ENCODE data around the gene BEST4. TPM values are rescaled to one million over a fixed set of nuclear protein-coding genes. Genes with fewer than 3 reads are reported as not detected.
"Not testable (repeated sequence)": the region's sequence is repeated elsewhere in the genome, so short reads cannot be mapped to it uniquely, and the experiment has no call there.

The BEST4 gene
- total RNA-seq, 2 donors from 2014 or later: 4.1 TPM; not detected in 1

GRCh38 chr1:44817771-44818495, 30.0 kb upstream of the BEST4 start:
- H3K4me1 ChIP-seq (ENCODE audit: control insufficient read depth in 1 of 2, low read depth in 2 of 2): peaks cover 3 to 36% of the 10 kb centered on the region in 2 donors
- H3K9me3 ChIP-seq: no peaks in the 10 kb centered on the region
- H3K27ac ChIP-seq: peak overlapping the region; percentile 91 to 97
- DNase-seq (ENCODE audit: low spot score) (no peak), ATAC-seq (ENCODE audit: insufficient number of reproducible peaks, low FRiP score, low read depth) (no peak)
- no peak overlapping the region for H3K4me3 ChIP-seq
- H3K27me3 ChIP-seq (replicated peaks; ENCODE audit: insufficient read depth): no peaks in the 10 kb centered on the region
- H3K36me3 ChIP-seq: peaks cover 8% of the 10 kb centered on the region
- no peak for TF ChIP-seq CTCF (IDR thresholded peaks at IDR 0.05)

- no peak for DNase-seq (ENCODE audit: low spot score)
- no peak for TF ChIP-seq CTCF (IDR thresholded peaks at IDR 0.05)
- Histone ChIP-seq H3K27ac (no peak overlapping the region), H3K36me3 (peaks cover 8% of the 10 kb centered on the region), H3K9me3 (no peaks in the 10 kb centered on the region), H3K4me3 (no peak overlapping the region), H3K27me3 (replicated peaks; ENCODE audit: insufficient read depth) (no peaks in the 10 kb centered on the region), H3K4me1 (ENCODE audit: control insufficient read depth in 1 of 2, low read depth in 2 of 2) (peaks cover 3 to 43% of the 10 kb centered on the region in 2 donors)
- ATAC-seq (ENCODE audit: insufficient number of reproducible peaks, low FRiP score, low read depth): no peak
Measured at GRCh38 chr1:44817307-44817706, 29.3 kb upstream of the BEST4 start.

GRCh38 chr1:44815926-44816325, 28.0 kb upstream of the BEST4 start:
- ATAC-seq (ENCODE audit: insufficient number of reproducible peaks, low FRiP score, low read depth); DNase-seq (ENCODE audit: low spot score); H3K4me3 ChIP-seq; H3K27ac ChIP-seq; H3K9me3 ChIP-seq; H3K27me3 ChIP-seq (replicated peaks; ENCODE audit: insufficient read depth); H3K36me3 ChIP-seq: not testable (repeated sequence)
- peaks cover 13 to 50% of the 10 kb centered on the region in 2 donors for H3K4me1 ChIP-seq (ENCODE audit: control insufficient read depth in 1 of 2, low read depth in 2 of 2)

- Histone ChIP-seq H3K4me3 (peak overlapping the region; percentile 64), H3K9me3 (no peaks in the 10 kb centered on the region), H3K4me1 (ENCODE audit: control insufficient read depth in 1 of 2, low read depth in 2 of 2) (peaks cover 38 to 54% of the 10 kb centered on the region in 2 donors), H3K27ac (peak overlapping the region; percentile 56 to 99), H3K36me3 (peaks cover 8% of the 10 kb centered on the region), H3K27me3 (replicated peaks; ENCODE audit: insufficient read depth) (no peaks in the 10 kb centered on the region)
- DNase-seq (ENCODE audit: low spot score) (no peak), ATAC-seq (ENCODE audit: insufficient number of reproducible peaks, low FRiP score, low read depth) (no peak)
- TF ChIP-seq CTCF (IDR thresholded peaks at IDR 0.05): no peak
Measured at GRCh38 chr1:44812822-44813543, 25.0 kb upstream of the BEST4 start.

GRCh38 chr1:44811234-44811633, 23.3 kb upstream of the BEST4 start:
- no peak for ATAC-seq (ENCODE audit: insufficient number of reproducible peaks, low FRiP score, low read depth)
- Histone ChIP-seq H3K4me1 (ENCODE audit: control insufficient read depth in 1 of 2, low read depth in 2 of 2) (peaks cover 48 to 72% of the 10 kb centered on the region in 2 donors), H3K27me3 (replicated peaks; ENCODE audit: insufficient read depth) (no peaks in the 10 kb centered on the region), H3K27ac (peak overlapping the region; percentile 99 to 100), H3K4me3 (peak overlapping the region; percentile 2), H3K9me3 (no peaks in the 10 kb centered on the region), H3K36me3 (peaks cover 8% of the 10 kb centered on the region)
- DNase-seq (ENCODE audit: low spot score): no peak
- no peak for TF ChIP-seq CTCF (IDR thresholded peaks at IDR 0.05)

GRCh38 chr1:44810762-44811105, 22.8 kb upstream of the BEST4 start:
- ATAC-seq (ENCODE audit: insufficient number of reproducible peaks, low FRiP score, low read depth); H3K27me3 ChIP-seq (replicated peaks; ENCODE audit: insufficient read depth); DNase-seq (ENCODE audit: low spot score); H3K9me3 ChIP-seq: not testable (repeated sequence)
- Histone ChIP-seq H3K4me3 (peak overlapping the region; percentile 59), H3K4me1 (ENCODE audit: control insufficient read depth in 1 of 2, low read depth in 2 of 2) (peaks cover 53 to 77% of the 10 kb centered on the region in 2 donors), H3K36me3 (peaks cover 12% of the 10 kb centered on the region), H3K27ac (peak overlapping the region; percentile 99 to 100)
